ENCODE measurements around the gene TSPAN6.

- TF ChIP-seq GATA2 (IDR thresholded peaks at IDR 0.05; ENCODE audit: low read depth, low read length) (no peak), GATA3 (IDR thresholded peaks at IDR 0.05; ENCODE audit: low read depth, low read length) (no peak)
Measured at GRCh38 chrX:100599456-100599855, 37.1 kb downstream of the TSPAN6 start.
